ENCODE results near the gene NOL3.
A peak's percentile ranks its signal among the peaks of the same experiment; 100 is the strongest.

NOL3 gene

DNA sequence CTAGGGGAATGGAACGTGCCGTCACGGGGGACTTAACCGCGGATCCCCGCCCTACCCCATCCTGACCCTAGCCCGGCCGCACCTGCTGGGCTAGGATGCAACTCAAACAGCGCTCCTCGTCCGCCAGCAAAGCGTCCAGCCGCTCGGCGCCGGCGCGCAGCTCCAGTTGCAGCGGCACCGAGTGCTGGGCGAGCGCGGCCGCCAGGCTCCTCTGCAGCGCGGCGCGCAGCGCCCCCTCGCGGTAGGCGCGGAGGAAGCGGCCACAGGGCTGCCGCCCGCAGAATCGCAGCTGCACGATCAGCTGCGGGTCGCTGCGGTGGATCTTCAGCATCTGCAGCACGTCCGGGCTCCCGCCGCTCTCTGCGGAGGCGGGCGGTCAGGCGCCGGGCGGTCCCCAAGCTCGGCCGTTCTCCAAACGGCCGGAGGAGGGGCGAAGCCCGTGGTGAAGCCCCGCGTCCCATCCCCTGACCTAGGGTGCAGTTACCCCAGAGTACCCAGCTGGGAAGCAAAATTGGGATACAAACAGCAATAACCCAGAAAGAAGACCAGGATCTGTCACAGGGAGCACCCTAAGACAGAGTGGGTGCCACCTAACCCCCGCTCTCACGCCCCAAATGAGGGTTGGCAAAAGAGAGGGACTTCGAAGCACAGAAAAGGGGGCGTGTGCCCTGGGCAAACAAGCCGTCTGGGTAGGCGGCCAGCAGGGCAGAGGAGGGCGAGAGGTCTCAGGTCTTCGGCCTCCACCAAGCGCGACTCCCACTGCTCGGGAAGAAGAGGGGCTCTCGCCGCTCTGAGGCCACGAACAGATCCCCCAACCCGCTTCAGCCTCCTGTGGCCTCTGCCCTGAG, 14.8 kb upstream of the NOL3 start:
- peak; percentile 87 for DNase-seq

DNA sequence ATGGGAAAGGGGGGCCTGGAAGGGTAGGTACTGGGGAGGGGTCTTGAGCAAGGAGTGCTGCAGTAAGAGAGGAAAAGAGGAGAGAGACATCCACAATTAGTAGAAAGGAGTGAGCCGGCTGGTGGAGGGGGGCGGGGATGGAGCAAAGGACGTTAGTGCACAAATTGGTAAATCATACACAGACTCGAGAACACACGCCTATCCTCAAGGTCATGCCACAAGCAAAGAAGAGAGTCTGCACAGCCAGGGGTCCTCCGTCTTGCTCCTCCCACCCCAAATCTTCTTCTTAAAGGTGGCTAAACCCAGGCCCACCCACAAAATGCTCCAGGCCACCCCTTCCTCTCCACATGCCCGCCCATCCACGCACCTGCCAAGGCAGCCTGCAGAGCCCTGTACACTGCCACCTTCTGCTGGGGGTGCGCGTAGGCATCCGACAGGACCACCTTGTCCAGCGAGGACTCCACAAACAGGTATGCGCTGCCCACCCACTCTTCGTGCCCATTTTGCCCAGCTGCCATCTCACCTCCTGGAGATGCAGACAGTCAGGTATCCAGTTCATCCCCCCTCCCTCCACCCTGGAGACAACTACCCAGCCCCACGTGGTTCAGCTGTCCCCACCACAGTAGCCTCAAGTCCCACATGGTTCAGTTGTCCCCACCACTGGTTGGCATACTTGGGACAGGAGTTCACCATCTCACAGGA, 14.0 kb upstream of the NOL3 start:
- DNase-seq = no peak

DNA sequence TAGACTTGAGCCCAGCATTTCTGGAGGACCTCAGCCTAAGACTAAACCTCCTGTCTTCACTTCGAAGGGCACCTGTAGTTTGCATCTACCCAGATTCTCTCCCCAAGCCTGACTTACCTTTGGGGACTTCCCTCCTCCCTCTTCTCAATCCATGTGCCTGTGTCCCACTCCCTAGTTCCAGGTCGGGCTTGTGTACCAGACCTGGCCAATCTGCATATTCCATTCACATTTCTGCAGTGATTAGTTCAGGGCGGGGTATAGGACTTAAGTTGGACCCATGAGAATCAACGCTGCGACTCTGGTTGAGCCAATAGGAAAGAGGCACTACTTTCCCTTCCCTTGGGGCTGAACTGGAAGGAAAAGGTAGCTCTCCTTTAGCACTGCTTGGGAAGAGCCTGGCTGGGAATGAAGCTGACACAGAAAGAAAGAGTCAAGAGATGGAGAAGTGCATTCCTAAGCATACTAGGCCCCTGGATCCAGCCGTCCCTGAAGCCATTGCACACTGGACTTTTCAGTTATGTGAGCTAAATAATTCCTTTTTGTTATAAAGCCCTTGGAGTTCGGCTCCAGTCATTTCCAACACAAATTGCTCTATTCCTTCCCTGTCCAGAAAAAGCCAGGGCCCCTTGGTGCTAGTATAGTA, 13.1 kb upstream of the NOL3 start:
- DNase-seq = no peak

DNA sequence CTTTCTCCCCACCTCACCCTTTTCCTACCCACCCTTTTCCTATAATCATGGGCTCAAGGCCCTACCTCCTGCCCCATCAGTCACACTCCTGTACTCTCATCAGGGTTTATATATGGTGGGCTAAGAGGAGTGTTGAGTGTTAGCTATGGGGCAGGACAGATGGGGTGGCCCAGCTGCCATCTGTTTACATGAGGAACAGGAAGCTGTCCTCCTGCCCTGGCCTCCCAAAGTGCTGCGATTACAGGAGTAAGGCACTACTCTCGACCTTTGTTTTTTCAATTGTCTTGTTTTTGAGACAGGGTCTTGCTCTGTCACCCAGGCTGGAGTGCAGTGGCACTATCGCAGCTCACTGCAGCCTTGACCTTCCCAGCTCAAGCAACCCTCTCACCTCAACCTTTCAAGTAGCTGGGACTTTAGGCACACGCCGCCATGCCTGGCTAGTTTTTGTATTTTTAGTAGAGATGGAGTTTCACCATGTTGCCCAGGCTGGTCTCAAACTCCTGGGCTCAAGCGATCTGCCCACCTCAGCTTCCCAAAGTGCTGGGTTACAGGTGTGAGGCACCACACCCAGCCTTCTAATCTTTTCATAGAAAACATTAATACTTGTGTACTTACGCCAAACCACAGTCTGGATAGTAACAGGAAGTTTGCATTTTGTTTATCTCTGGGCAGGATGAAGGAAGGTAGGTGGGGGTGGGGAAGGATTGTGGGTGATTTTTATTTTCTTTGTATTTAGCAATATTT, 12.3 kb upstream of the NOL3 start:
- no peak for DNase-seq

DNA sequence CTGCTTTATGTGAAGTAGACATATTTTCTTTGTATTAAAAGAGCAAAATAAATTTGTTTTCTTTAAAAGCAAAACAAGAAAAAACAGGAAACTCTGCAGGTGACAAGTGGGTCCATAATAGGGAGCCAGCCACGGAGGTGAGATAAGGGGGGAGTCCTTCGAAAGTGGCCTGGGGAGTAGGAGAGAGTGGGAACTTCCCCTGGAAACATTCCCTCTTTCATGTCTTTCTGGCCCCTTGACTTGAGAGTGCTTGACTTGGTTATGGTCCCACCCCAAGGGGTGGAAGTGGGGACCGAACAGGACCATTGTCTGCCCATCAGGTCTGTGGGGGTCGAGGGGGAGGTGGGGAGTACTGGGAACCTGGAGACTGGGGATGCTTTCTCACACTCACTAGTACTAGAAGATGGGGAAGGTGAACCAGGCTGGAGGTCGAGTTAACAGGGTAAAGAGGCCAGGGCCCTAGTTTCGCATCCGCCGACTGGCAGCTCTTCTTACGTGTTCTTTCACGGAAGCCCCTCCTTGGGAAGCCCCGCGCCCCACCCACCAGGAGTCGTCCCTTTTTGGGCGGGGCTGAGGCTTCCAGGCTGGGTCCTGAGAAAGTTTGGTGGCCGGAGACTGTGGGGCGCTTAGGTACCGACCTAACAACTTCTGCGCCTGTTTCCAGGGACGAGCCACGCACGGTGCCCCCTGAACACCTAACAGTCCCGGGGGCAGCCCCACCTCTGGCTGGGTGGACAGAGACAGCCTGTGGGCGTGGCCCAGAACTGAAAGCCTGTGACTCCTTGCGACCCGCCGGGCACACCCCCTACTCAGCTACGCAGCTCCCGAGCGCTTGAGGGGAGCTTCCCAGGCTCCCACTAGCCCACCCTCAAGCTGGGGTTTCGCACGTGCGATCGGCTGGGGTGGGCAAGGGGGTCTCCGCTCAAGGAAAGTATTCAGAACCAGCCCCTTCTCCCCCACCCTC, 11.4 kb upstream of the NOL3 start:
- DNase-seq = peak; percentile 86

- no peak for DNase-seq
These were observed 8.7 kb upstream of the NOL3 start for GRCh38 chr16:67161595-67162058.

- DNase-seq = no peak
These were observed 7.7 kb upstream of the NOL3 start for GRCh38 chr16:67162506-67163163.

- peak; percentile 69 for DNase-seq
These were observed 7.0 kb upstream of the NOL3 start for GRCh38 chr16:67163164-67163998.

DNA sequence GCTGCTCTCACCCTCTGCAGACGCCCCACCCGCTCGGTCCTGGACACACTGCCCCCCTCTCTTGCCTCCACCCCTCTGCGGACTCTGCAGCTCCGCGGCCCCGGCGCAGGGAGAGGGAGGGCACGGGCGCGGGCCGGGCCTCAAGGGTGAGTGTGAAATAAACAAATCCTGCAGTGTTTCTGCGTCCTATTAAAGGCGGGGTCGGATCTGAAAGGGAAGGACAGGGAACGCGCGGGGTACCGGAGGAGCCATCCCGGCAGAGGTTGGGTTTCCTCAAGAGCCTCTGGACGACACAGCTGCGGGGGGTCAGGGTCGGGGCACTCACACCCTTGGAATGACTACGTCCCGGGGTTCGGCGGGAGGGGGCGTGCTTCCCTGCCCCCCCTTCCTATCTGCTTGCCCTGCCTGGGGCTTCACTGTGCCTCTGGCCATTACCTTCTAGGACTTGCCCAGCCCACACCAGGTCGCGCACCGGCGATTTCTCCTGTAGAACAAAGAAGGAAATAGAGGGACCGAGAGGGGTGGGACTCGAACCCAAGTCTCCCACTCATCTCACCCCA, 6.3 kb upstream of the NOL3 start:
- no peak for DNase-seq

DNA sequence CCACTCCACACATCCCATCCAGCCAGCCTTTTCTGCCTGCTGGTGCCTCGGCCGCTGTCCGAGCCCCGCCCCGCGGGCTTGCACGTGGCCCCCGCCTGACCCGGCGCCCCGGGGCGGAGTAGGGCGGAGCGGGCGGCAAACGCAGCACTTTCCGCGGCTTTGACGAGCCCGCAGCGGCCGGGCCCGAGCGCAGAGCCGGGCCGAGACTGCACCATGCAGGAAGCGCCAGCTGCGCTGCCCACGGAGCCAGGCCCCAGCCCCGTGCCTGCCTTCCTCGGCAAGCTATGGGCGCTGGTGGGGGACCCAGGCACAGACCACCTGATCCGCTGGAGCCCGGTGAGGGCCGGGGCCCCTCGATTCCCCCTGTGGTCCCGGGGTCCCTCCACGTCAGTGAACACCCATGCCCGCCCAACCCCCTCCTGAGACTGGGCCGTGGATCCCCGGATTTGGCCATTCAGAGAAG, 5.7 kb upstream of the NOL3 start, which contains the start of gene HSF4:
Gene HSF4 (plus strand): TSS at position 147 of the 463 bp plus-strand sequence. CDS start 67 bp downstream, at position 214.
- DNase-seq = no peak

DNA sequence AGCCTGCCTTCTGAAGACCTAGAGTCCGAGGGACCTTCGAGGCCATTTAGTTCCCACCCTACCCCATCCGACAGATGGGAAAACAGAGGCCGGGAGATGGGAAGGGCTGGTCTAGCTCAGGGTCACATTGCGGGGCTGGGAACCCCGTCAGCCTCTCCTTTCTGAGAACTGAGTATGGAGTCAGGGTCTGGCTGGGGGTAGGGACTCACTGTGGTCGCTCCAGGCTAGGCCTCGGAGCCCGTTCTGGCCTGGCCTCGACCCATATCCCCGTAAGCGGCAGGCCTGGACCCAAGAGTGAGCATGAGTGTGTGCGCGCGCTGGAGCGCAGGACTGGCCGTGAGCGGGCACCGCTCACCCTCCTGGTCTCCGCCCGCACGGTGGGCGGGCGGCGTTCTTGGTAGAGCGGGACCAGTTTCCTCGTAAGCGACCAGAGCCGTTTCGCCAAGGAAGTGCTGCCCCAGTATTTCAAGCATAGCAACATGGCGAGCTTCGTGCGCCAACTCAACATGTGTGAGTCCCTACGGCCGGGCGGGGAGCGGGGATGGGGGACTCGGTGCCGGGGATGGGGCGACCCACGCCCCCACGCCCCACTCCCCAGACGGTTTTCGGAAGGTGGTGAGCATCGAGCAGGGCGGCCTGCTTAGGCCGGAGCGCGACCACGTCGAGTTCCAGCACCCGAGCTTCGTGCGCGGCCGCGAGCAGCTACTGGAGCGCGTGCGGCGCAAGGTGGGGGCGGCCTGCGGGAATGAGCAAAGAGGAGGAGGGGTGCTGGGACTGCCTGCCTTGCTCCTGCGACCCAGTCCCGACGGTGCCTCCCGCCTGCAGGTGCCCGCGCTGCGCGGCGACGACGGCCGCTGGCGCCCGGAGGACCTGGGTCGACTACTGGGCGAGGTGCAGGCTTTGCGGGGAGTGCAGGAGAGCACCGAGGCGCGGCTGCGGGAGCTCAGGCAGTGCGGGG, 4.9 kb upstream of the NOL3 start:
- no peak for DNase-seq

- DNase-seq = no peak
These were observed 4.2 kb upstream of the NOL3 start for GRCh38 chr16:67166110-67166547.

GRCh38 chr16:67166598-67167168, 3.7 kb upstream of the NOL3 start:
- no peak for DNase-seq

- no peak for DNase-seq
These were observed 2.8 kb upstream of the NOL3 start for GRCh38 chr16:67167588-67167987.

- DNase-seq = no peak
These were observed 1.3 kb upstream of the NOL3 start for GRCh38 chr16:67169011-67169451.

DNA sequence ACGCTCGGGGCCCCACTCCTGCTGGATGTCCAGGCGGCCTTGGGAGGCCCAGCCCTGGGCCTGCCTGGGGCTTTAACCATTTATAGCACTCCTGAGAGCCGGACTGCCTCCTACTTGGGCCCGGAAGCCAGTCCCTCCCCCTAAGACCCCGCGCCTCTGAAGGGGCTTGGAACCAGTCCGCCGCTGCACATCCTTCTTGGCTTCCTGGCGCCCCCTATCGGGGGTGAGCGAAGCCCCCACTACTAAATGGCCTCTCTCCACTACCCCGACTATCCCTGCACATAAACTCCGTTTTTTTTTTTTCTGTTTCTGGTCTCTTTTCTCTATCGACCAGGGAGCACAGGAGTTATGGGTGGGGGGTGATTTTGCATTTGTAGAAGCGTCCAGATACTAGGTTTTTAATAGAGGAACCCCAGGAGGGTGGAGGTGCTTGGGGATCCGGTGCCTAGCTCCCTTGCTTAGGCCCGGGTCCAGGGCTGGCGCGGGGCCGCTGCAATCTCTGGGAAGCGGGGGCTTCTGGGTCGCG, 633 bp upstream of the NOL3 start:
- peak; percentile 59 for DNase-seq

GRCh38 chr16:67170949-67171649, 761 bp downstream of the NOL3 start:
- DNase-seq = no peak

Measured in activated CD4-positive, alpha-beta T cell treated with anti-CD3 and anti-CD28 coated beads for 48 hours (primary cell).